GM19467 (cell line): Measurements from ENCODE around the gene ZFYVE1.
"Not testable (repeated sequence)": the region's sequence is repeated elsewhere in the genome, so short reads cannot be mapped to it uniquely, and the experiment has no call there.

ENCODE experiments used
- ATAC-seq: cut with Tn5 transposase; IDR thresholded peaks from one replicate; pipeline ENCODE4 v1.9.1; 2021; ENCODE audit warnings: mild to moderate bottlenecking, moderate library complexity; ENCODE audit not compliant: unreplicated experiment

ZFYVE1 gene

DNA sequence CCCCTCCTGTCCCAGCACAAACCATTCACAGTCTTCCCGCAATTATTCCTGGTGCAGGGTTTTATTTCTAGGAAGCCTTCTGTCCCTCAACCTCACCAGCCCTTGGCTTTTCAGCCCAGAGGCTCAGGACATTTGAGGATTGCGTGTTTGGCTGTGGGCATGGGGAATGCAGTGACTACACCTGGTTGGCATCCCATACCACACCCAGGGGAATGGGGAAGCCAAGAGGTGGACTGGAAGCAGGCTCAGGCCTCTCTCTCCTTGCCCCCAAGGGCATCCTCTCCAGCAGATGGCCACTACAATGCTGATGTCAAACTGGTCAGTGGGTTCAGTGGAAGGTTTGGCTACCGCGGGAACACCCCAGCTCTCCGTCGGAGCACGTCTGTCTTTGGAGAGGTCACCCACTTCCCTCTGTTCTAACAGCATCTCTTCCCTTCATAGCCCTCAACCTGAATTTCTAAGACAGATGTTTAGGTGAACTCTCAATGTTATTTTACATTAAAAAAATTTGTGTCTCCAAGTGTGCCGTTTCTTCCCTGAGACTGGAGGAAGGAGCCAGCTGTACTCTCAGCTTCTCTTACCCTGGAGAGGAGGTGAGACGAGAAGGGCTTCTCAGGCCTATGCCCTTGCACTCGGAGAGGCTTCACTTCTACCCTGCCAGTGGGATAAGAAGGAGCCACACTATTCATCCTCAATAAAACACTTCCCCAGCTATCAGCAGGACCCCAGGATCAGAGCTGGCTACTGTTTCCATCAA lies 65.1 kb downstream of the ZFYVE1 start:
- no peak for ATAC-seq

DNA sequence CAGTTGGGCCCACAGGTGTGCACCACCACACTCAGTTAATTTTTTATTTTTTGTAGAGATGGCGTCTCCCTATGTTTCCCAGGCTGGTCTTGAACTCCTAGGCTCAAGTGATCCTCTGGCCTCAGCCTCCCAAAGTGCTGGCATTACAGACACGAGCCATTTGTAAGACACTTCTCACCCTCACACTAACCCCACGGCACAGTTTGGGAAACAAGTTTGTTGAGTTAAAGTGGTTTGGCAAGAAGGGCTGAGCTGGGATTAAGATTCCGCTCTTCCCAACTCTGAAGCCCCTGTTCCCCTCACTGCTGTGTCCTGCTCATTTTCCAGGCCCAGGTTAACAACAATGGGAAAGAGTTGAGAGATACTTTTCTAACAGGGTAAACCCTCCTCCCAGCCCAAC lies 65.9 kb downstream of the ZFYVE1 start:
- not testable (repeated sequence) for ATAC-seq

DNA sequence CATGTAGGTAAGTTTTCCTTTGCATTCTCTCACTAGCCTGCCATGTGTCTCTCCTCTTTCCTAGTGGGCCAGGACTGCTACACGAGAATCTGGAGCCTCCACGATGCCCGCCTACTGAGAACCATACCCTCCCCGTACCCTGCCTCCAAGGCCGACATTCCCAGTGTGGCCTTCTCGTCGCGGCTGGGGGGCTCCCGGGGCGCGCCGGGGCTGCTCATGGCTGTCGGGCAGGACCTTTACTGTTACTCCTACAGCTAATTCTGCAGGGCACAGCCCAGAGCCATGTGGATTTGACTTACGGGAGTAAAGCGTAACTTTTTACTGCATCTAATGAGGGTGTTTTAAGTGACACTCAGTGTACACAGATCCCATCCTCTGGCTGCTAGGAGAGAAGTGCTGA lies 68.4 kb downstream of the ZFYVE1 start:
- ATAC-seq: no peak

DNA sequence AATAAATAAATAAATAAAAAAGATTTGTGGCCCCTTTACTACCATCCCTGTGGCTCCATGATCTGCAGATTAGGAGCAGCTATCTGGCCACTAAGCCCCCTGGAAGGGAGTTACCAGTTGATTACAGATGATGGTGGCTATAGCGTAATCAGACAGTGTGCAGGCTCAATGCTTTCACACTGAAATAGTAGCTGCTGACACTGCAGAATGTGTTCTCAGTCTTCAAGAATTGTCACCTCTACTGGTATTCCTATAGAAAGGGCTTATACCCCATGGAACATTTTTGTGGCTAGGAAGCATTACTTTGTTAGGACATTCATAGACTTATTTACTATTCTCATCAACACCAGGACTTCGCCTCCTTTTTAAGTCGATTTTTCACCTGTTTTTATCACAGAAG lies 69.7 kb downstream of the ZFYVE1 start:
- no peak for ATAC-seq

DNA sequence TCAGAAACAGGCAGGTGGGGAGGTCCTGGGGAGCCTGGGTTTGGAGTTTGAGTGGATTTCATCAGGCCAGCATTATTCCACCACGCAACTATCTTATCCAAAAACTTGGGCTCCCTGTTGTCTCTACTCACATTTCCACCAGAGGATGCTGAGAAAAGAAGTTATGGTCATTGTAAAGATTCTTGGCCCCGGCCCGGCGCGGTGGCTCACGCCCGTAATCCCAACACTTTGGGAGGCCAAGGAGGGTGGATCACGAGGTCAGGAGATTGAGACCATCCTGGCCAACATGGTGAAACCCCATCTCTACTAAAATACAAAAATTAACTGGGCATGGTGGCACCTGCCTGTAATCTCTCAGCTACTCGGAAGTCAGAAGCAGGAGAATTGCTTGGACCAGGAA lies 70.2 kb downstream of the ZFYVE1 start:
- ATAC-seq: not testable (repeated sequence)

DNA sequence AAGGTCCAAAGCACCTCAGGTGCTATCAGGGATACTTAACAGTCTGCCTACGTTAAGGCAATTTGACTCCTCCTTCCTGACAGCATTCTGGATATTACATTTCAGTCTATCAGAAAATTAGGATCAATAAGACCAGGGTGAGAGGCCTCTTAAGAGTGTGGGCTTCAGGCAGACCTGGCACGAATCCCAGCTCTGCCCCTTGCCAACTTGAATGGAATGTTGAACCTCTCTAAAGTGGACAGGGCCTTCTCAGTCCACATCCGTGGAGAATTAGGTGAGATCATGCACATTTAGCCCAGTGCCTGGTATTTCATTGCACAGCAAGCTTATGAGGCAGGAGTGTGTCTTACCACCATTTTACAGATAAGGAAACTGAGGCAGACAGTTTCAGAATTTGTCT lies 74.7 kb downstream of the ZFYVE1 start:
- ATAC-seq: no peak

DNA sequence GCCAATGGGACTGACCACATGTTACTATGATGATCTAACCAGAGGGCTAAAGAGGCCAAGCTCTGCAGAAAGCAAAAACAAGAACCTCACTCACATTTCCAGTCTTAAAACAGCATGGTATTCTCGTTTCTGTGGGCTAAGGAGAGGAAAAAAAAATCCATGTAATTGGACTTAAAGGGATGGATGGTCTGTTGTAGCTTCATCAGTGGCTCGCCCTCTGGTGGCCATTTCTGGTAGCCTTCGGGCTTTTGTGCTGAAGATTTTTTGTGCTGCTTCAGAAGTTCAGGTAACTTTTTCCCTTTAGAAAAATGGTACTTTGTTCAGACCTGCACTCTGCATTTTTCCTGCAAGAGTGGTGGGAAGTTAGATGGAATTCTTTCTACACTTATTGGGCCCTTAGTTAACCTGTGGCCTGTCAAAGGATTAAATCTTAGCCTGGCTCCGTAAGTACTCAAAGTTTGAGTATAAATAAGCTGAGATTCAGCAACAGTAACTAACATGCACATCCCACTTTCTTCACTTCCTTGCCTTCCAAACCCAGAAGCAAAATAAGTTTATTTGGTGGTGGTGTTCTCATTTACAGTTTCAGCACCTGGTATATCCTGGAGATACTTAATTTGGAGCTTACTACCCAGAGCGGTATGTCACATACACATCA lies 78.3 kb downstream of the ZFYVE1 start:
- ATAC-seq: no peak

DNA sequence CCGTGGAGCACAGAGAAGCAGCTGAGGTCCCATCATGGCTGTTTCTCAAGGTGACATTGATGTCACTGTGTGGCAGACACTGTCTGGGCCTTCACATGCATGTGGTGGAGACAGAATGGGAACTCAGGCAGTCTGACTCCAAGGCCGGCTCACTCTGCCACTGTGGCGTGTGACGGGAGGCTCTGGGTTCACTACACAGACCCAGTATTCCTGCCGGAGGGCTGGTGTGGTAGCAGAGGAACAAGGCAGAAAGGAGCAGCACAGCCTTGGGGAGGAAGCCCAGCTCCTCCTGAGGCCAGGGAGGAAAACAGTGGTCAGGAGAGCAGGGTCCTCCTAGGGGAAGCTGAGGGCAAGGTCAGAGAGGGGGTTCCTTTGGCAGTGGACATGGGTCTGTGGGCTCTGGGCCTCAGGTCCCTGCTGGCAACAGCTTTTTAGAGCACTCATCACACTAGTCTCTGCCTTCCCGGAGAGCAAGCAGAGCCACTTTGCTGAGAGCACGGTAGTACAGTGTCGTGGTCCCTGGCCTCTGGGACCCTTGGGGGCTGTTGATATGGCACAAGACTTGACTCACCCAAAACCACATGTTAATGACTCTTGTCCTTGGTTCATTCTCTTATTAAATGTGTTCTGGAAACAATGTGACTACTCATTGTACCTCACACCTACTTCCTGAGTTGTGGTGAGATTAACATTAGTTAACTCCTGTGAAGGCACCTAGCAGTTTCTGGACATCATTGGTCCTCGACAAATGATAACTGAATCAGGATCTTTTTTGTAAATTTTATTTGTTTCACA lies 79.3 kb downstream of the ZFYVE1 start:
- no peak for ATAC-seq

DNA sequence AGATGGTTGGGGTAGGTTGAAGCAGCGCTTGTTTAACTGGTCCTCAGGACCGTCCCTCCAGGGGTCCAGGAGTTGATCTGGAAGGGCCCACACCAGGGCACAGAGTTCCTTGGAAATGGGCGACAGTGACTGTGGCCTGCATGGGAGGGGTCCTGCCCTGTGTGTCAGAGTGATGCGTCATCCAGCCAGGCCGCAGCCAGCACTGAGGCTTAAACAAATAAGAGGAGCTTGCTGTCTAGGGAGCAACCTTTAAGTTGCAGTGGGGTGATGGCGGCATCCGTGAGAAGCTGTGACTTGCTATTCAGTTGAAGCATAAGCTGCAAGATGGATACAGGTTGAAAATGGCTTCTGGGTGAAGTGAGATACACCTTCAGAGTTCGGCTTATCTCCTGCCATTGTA lies 80.4 kb downstream of the ZFYVE1 start:
- ATAC-seq: no peak

DNA sequence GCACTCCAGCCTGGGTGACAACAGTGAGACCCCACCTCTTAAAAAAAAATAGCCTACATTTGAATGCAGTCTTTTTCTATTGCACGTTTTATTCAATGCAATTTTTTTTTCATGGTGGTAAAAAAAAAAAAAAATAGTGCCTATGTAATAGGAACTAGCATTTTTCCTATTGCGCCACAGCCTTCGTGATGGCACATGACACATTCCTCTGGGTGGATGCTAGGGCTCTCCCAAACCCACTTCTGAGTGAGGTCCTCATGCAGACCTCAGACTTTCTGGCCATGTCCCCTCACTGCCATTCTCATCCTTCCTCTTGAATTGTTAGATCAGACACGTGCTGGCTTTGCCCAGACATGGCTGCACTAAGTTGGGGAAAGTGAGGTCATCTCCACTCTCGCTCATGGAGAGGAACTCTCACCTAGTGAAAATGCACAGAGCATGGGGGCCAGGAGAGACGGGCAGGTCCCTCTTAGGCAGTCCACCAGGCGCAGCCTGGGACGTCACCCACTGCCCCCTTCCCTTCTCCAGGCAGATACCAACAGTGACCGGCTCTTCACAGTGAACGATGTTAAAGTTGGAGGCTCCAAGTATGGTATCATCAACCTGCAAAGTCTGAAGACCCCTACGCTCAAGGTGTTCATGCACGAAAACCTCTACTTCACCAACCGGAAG lies 81.4 kb downstream of the ZFYVE1 start:
- no peak for ATAC-seq

DNA sequence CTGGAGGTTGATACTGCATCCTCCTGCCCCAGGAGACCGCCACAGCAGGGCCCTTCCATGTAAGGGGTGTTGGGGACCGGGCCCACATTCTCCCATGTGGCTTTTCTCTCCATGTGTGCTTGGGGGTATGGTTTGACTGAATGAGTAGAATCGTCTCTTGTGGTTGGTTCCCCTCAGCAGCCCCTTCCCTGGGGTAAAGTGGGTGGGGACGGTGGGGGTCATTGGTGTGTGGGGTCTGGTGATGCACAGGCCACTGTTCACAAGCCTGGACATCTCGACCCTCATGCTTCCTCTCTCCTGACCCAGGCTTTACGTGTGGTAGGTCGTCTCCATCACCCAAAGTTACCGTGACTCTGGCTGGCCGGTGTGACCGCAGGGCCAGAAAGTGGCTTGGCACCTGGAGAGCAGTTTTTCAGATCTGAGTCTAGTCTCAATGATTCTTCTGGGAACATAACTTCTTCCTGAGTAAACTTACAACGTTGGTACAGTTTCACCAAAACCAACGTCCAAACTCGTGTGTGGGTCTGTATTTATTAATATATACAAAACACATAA lies 83.0 kb downstream of the ZFYVE1 start:
- ATAC-seq: no peak

DNA sequence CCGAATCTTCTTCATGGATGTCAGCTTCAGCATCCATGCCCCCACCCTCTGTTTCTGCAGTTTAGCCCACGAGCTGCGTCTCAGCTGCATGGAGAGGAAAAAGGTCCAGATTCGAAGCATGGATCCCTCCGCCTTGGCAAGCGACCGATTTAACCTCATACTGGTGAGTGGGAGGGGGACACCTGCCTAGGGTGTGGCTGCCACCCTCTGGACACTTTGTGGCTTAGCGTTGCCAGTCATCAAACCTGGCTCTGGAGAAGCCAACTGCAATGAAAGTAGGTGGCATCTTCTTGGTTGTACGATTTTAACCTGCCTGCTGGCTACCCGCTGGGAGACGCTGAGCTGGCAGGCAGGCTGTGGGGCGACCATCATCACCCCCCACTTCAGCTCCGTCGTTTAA lies 84.0 kb downstream of the ZFYVE1 start:
- ATAC-seq: no peak

DNA sequence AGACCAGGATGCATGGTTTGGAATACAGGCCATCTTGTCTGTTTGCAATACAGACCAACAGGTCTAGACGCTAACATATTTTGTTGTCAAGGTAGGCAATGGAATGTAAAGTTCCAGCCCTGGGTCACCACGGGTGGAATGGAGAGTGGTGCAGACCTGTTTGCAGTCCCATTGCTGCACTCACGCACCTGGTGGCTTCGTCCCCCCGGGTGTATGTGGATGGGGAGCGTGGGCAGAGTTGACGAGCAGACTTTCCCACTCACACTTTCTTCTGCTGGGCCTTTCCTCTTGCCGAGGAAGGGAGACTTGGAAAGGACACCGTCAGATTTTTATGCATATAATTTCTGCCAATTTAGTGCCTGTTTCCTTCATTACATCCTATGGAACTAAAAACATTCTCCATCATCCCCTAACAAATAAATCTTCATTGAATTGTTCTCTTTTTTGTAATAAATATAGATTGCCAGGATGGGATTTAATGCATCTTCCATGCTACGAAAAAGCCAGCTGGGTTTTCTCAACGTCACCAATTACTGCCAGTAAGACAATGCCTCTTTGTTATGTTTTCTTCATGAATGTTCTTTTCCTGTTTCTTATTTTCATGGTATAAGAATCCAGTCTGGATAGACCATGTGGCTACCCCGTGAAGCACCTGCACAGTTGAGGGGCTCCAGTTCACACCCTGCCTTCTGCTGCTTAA lies 85.5 kb downstream of the ZFYVE1 start:
- no peak for ATAC-seq

DNA sequence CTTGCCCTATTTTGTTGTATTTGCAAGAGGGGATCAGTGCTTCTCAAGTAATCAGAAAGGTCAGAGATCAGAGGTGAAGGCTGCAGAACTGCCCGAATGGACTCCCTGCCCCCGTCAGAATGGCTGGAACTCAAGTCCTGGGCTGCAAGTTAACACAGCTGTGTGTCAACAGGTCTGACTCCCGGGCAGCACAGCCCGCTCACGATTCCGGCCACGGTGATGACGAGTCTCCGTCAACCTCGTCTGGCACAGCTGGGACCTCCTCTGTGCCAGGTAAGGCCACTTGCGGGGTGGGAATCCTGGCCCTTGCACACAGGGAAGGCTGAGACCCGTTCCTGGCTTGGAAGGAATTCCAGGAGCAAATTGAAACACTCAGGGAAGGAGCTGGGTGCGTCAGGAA lies 87.3 kb downstream of the ZFYVE1 start:
- ATAC-seq: no peak

DNA sequence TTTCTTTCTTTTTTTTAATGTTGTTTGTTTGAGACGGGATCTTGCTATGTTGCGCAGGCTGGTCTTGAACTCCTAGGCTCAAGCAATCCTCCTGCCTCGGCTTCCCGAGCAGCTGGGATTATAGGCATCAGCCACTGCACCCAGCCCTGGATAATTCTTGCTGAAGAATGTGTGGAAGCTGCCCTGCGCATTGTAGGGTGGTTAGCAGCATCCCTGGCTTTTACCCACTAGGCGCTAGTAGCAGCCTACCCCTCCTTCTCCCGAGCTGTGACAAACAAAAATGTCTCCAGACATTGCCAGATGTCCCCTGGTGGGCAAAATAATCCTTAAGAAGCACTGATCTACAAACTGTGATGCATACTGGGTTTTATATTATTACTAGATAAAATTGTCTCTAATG lies 94.0 kb downstream of the ZFYVE1 start:
- no peak for ATAC-seq

DNA sequence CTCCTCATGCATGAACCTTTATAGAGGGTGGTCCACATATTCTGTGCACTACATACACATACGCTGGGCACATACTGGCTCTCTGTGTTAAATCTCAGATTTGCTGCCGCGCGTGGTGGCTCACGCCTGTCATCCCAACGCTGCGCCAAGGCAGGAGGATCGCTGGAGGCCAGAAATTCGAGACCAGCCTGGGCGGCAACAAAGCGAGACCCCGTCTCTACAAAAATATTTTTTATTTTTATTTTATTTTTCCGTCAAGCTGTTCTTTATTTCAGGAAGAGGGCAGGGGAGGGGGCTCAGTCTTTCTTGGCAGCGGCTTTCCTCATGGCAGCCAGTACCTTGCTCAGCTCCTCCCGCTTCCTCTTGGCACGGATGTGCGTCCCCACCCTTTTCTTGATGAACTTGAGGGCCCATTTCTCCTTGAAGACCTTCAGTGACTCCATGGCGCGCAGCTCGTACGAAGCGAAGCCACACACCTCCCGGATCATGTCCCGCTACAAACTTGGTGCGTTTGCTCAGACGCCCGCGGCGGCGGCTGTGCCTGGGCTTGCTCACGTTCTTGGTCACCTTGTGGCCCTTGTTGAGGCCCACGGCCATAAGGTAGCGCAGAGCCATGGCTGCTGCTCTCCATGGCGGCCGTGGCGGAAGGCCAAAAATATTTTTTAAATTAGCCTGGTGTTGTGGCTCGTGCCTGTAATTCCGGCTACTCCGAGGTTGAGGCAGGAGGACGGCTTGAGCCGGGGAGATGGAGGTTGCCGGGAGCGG lies 97.4 kb downstream of the ZFYVE1 start:
- ATAC-seq: no peak

DNA sequence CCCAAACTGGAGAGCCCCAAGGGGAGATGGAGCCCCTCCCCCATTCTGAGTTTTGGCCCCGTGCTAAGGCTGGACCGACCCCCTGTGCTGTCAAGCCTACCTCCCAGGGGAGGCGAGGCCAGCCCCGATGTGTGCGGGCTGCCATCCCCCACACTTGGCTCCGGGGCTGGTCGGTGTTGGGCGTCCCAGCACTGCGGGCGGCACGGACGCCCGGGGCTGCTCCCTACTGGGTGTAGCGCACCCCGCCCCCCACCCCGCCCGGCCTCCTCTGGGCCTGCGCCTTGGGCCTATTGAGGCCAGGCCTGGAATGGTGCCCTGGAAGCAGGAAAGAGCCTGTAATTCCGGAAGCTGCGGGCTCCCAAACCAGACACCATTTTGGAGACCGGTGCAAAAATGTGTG lies 98.0 kb downstream of the ZFYVE1 start:
- no peak for ATAC-seq

DNA sequence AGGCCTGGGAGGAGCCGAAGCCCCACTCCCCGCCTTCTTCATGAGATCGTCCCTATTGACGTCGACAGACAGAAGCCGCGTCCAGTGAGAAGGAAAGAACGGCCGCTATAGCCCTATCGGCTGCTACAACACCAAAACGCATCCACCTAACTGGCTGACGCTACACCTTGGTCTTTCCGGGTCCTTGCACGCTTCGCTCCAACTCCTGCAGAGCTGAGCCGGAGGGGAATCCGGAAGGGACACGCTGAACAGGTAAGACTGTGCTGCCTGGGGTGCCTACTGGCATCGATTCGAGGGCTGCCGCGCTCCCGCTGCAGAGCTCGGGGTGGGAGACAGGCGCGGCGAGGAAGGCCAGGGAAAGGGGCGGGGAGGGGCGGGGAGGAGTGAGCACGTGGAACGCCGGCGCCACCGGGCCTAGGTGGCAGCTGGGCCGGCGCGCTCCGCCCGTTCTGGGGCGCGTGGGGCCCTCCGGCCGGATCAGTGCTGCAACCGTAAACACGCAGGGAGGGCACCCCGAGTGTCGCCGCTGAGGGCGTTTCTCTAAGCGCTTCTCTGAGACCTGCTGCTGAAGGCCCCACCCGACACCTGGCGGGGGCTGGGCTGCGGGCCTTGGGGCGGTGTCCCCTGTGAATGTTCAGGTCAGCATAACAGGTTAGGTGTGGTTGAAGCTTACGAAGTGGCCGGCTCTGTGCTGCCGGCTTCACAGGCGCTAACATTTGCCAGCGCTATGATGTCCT lies 100.4 kb downstream of the ZFYVE1 start, which contains the start of gene DCAF4:
TSS of gene DCAF4 (plus strand) at position 173 of the 737 bp plus-strand sequence. CDS start 11,515 bp downstream, outside the sequence.
- peak; percentile 98 for ATAC-seq

DNA sequence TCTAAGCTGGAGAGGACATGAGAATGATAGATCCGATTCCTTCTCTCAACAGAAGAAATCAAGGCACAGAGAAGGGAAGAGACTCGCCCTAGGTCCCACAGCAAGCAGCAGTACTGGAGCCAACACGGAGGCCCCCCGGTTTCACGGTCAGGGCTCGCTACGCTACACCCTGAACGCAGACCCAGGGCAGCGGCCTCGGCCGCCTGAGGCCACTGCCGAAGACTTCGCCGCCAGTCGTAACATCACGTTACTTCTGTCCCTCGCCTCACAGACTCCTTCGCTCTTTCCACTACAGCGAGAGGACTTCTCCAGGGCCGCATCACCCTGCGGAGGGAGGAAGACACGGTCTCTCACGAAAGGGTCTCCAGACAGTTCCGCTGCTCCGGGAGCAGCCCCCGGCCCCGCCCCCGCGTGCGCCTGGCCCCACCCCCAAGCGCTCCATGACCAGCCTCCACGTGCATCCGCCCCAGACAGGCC lies 101.1 kb downstream of the ZFYVE1 start:
- peak; percentile 12 for ATAC-seq
